WERI-Rb-1 (cell line): ENCODE data around the gene SPOUT1.
A peak's percentile ranks its signal among the peaks of the same experiment; 100 is the strongest.

Experiments
- DNase-seq: peaks from one replicate; pipeline ENCODE4 v3.0.0-alpha.2; 2020
- H3K27ac ChIP-seq: fragments of 250-450 bp; sonication (Bioruptor Pico); 2 replicates; pipeline ENCODE4 v1.5.1; 2020; ENCODE audit warnings: mild to moderate bottlenecking, moderate library complexity
- H3K27me3 ChIP-seq: fragments of 250-450 bp; sonication (Bioruptor Pico); 2 replicates; pipeline ENCODE4 v1.5.1; 2021; ENCODE audit warnings: mild to moderate bottlenecking, low read depth, moderate library complexity; ENCODE audit not compliant: insufficient read depth, severe bottlenecking
- H3K36me3 ChIP-seq: fragments of 250-450 bp; sonication (Bioruptor Pico); 2 replicates; pipeline ENCODE4 v1.5.1; 2020; ENCODE audit warnings: mild to moderate bottlenecking, moderate library complexity
- H3K4me3 ChIP-seq: 2 replicates; pipeline ENCODE4 v1.5.1; 2011; ENCODE audit warnings: low read depth, mild to moderate bottlenecking, control low read depth, low read length
- H3K9me3 ChIP-seq: fragments of 250-450 bp; sonication (Bioruptor Pico); 2 replicates; pipeline ENCODE4 v1.5.1; 2021; ENCODE audit warnings: mild to moderate bottlenecking, moderate library complexity; ENCODE audit not compliant: severe bottlenecking
- CTCF ChIP-seq: IDR thresholded peaks from 2 replicates; pipeline ENCODE4 v1.5.1; 2011; ENCODE audit warnings: low read depth, mild to moderate bottlenecking, control low read depth, inconsistent platforms, low read length

Gene SPOUT1

GRCh38 chr9:128792978-128793686 is 36.5 kb downstream of the SPOUT1 start:
- Histone ChIP-seq H3K9me3 (no peaks in the 10 kb centered on the region), H3K36me3 (peaks cover 82% of the 10 kb centered on the region), H3K27me3 (no peaks in the 10 kb centered on the region), H3K4me3 (no peak overlapping the region), H3K27ac (no peak overlapping the region)
- DNase-seq, result no peak
- no peak for TF ChIP-seq CTCF

GRCh38 chr9:128792134-128792533 is 37.5 kb downstream of the SPOUT1 start:
- no peak overlapping the region for H3K4me3 ChIP-seq
- no peaks in the 10 kb centered on the region for H3K9me3 ChIP-seq
- no peak for DNase-seq
- TF ChIP-seq CTCF, result no peak
- no peak overlapping the region for H3K27ac ChIP-seq
- H3K36me3 ChIP-seq, result peaks cover 72% of the 10 kb centered on the region
- H3K27me3 ChIP-seq, result no peaks in the 10 kb centered on the region

GRCh38 chr9:128790536-128790935 is 39.1 kb downstream of the SPOUT1 start:
- no peak overlapping the region for H3K27ac ChIP-seq
- H3K9me3 ChIP-seq, result no peaks in the 10 kb centered on the region
- peaks cover 57% of the 10 kb centered on the region for H3K36me3 ChIP-seq
- no peaks in the 10 kb centered on the region for H3K27me3 ChIP-seq
- no peak for TF ChIP-seq CTCF
- no peak overlapping the region for H3K4me3 ChIP-seq
- DNase-seq, result no peak

GRCh38 chr9:128788445-128788844 is 41.1 kb downstream of the SPOUT1 start:
- TF ChIP-seq CTCF, result no peak
- no peaks in the 10 kb centered on the region for H3K27me3 ChIP-seq
- H3K4me3 ChIP-seq, result no peak overlapping the region
- H3K9me3 ChIP-seq, result peaks cover 4% of the 10 kb centered on the region
- peaks cover 42% of the 10 kb centered on the region for H3K36me3 ChIP-seq
- H3K27ac ChIP-seq, result no peak overlapping the region
- no peak for DNase-seq

- Histone ChIP-seq H3K36me3 (peaks cover 34% of the 10 kb centered on the region), H3K27ac (no peak overlapping the region; the same call in 1 of the 2 replicates), H3K9me3 (peaks cover 4% of the 10 kb centered on the region), H3K4me3 (peak overlapping the region; percentile 98), H3K27me3 (no peaks in the 10 kb centered on the region)
- no peak for TF ChIP-seq CTCF
- DNase-seq, result no peak
These were observed 41.9 kb downstream of the SPOUT1 start for GRCh38 chr9:128787659-128788058.
